GM20000 (cell line): ENCODE results near the gene DNASE2.
"Not testable (repeated sequence)": the region's sequence is repeated elsewhere in the genome, so short reads cannot be mapped to it uniquely, and the experiment has no call there.

ENCODE experiments used
- DNase-seq: peaks from one replicate; pipeline ENCODE4 v3.0.0; 2012; ENCODE audit warnings: low spot score
- CTCF ChIP-seq: IDR thresholded peaks from 2 replicates; pipeline ENCODE4 v1.5.1; 2012; ENCODE audit warnings: mild to moderate bottlenecking, control low read depth; ENCODE audit errors: extremely low read depth, missing control alignments

Gene DNASE2

GRCh38 chr19:12847159-12848139 is 33.8 kb downstream of the DNASE2 start:
- DNase-seq: peak; percentile 94
- peak; percentile 100 for TF ChIP-seq CTCF

- not testable (repeated sequence) for DNase-seq
Measured at GRCh38 chr19:12846613-12847012, 34.6 kb downstream of the DNASE2 start.

GRCh38 chr19:12843999-12844732 is 37.1 kb downstream of the DNASE2 start:
- TF ChIP-seq CTCF: no peak
- DNase-seq: no peak

GRCh38 chr19:12843328-12843727 is 37.9 kb downstream of the DNASE2 start:
- no peak for TF ChIP-seq CTCF
- DNase-seq: no peak

GRCh38 chr19:12842511-12842910 is 38.7 kb downstream of the DNASE2 start:
- TF ChIP-seq CTCF: no peak

GRCh38 chr19:12841094-12841493 is 40.2 kb downstream of the DNASE2 start:
- DNase-seq: no peak
- TF ChIP-seq CTCF: no peak

More at GRCh38 chr19:12842511-12842910, 38.7 kb downstream of the DNASE2 start:
- no peak for DNase-seq

GRCh38 chr19:12840091-12841079 is 40.9 kb downstream of the DNASE2 start:
- no peak for TF ChIP-seq CTCF
- DNase-seq: peak; percentile 80
